DND-41 (cell line): ENCODE measurements around the gene MKX.

Source experiments
- EZH2 ChIP-seq: IDR thresholded peaks from 3 replicates; pipeline ENCODE4 v1.6.1; 2012; ENCODE audit warnings: borderline replicate concordance, low read depth, mild to moderate bottlenecking, moderate library complexity, low read length, inconsistent platforms; ENCODE audit not compliant: severe bottlenecking
- TF ChIP-seq, protein P1 (sequence below): IDR thresholded peaks from 2 replicates; pipeline ENCODE4 v1.5.1; 2012; ENCODE audit warnings: borderline replicate concordance, low read length, moderate library complexity, mild to moderate bottlenecking; ENCODE audit not compliant: poor library complexity, severe bottlenecking; ENCODE audit errors: extremely low read depth

DNA sequence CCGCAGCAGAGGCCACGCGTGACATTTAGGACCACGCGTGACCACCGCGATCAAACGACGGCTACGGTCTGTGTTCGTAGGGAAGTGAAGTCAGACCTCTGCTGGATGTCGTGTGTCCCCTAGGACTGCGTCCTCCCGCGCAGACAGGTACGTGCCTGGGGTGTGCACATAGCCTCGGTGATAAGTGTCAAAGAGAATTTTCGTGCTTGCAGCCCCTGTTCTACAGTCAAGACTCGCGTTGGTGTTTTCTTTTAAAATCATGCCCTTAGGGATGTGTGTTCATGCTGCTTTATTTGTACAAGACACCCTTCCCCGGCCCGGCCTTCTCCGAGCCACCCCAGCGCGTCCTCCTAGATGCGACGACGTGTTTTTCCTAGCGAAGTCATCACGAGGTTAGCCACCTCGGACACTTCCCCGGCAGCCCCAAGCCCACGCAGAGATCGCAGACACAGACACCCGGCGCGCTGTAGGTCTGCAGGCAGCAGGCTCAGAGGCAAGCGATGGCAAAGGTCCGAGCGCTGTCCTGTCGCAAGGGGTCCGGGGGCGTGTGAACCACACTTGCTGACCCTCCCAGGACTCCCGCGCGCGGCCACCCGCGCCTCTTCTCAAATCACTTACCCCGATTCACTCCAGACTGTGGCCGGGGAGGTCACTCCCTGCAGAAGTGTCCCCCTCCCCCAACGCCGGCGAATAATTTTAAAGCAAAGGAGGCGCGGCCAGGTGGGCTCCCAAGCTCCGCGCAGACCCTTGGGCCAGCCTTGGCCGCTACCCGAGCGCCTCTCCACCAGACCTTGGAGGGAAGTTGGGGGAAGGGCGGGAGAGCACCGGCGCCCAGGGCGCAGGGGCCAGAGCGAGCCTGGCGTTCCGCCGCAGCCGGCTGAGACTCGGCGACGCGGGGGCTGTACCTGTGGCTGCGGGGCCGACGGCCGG is 552 bp downstream of the MKX start:
- TF ChIP-seq, protein P1, sequence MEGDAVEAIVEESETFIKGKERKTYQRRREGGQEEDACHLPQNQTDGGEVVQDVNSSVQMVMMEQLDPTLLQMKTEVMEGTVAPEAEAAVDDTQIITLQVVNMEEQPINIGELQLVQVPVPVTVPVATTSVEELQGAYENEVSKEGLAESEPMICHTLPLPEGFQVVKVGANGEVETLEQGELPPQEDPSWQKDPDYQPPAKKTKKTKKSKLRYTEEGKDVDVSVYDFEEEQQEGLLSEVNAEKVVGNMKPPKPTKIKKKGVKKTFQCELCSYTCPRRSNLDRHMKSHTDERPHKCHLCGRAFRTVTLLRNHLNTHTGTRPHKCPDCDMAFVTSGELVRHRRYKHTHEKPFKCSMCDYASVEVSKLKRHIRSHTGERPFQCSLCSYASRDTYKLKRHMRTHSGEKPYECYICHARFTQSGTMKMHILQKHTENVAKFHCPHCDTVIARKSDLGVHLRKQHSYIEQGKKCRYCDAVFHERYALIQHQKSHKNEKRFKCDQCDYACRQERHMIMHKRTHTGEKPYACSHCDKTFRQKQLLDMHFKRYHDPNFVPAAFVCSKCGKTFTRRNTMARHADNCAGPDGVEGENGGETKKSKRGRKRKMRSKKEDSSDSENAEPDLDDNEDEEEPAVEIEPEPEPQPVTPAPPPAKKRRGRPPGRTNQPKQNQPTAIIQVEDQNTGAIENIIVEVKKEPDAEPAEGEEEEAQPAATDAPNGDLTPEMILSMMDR, result no peak
- no peak for TF ChIP-seq EZH2
